Right ventricle myocardium superior (tissue), 1 donor: ENCODE results near the gene PLIN3. TPM values are rescaled to one million over a fixed set of nuclear protein-coding genes. Genes with fewer than 3 reads are reported as not detected.

Experiments used
- ATAC-seq: fragments of 200-7000 bp; cut with Tn5 transposase; one replicate; pipeline ENCODE4 v1.9.1; 2020; ENCODE audit warnings: mild to moderate bottlenecking; ENCODE audit not compliant: poor library complexity
- DNase-seq: peaks from one replicate; pipeline ENCODE4 v3.0.0-alpha.2; 2020
- intact Hi-C: fragments of 100-400 bp; cut with DNase I; formaldehyde crosslinking; loops from one replicate; pipeline ENCODE4 v1.11.2; 2022
- long read RNA-seq: library from polyadenylated mRNA; unstranded; transcript quantifications from one replicate; pipeline ENCODE4 v2.0.0, GENCODE V29; 2021
- total RNA-seq: library from RNA; stranded (reverse); fragmentation: NEBNext Ultra II Directional; extraction: Animal tissue kit (Norgen Biotek cat#: 25700); gene quantifications from one replicate; pipeline ENCODE4 v1.2.1, GENCODE V29; 2021
- donor health status: DM: no; HTN: yes; CAD: no; lungs with severe emphysema.

Gene PLIN3, protein sequence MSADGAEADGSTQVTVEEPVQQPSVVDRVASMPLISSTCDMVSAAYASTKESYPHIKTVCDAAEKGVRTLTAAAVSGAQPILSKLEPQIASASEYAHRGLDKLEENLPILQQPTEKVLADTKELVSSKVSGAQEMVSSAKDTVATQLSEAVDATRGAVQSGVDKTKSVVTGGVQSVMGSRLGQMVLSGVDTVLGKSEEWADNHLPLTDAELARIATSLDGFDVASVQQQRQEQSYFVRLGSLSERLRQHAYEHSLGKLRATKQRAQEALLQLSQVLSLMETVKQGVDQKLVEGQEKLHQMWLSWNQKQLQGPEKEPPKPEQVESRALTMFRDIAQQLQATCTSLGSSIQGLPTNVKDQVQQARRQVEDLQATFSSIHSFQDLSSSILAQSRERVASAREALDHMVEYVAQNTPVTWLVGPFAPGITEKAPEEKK
- total RNA-seq = 27.9 TPM
- long read RNA-seq, transcript PLIN3-202 (8 exons, 1,535 nt) = minor isoform, 10 of 217 reads
- long read RNA-seq, transcript PLIN3-201 (8 exons, 2,333 nt) = major isoform, 190 of 217 reads
- long read RNA-seq, partial matches to known transcripts = 15 of 217 reads
- long read RNA-seq, other reads (novel, unspliced or antisense) = 2 of 217 reads

DNA sequence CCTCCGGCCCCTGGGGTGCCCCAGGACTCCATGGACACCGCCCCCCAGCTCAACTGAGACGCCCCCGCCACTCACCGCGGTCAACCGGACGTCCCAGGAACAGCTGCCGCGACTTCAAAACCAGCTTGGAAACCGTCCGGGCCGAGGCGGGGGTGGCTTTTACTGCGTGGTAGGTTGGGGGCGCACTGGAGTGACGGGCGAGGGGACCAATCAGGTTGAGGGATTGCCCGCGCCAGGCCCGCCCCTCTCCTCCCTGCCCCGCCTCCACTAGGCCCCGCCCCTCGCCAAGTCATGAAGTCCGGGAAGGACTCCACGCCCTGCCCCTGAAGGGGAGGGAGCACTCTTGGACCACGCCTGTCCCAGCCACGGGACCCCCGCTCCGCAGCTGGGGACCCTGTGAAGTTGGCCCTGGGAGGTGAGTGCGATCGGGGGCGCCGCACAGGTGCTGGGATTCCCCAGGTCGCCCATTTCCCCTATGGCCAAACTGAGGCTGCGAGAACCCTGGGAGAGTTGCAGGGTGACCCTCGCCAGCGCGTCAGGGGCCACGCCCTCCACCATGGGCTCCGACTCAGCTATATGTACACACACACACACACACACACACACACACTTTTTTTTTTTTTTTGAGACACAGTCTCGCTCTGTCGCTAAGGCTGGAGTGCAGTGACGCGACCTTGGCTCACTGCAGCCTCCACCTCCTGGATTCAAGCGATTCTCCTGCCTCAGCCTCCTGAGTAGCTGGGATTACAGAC lies at the start of gene PLIN3:
Gene PLIN3 (minus strand): TSS at position 134 of the 752 bp plus-strand sequence. CDS start 6,273 bp downstream, outside the sequence.
- peak; percentile 99 for DNase-seq
- intact Hi-C loops = no loop called here
- peak; percentile 98 for ATAC-seq

DNA sequence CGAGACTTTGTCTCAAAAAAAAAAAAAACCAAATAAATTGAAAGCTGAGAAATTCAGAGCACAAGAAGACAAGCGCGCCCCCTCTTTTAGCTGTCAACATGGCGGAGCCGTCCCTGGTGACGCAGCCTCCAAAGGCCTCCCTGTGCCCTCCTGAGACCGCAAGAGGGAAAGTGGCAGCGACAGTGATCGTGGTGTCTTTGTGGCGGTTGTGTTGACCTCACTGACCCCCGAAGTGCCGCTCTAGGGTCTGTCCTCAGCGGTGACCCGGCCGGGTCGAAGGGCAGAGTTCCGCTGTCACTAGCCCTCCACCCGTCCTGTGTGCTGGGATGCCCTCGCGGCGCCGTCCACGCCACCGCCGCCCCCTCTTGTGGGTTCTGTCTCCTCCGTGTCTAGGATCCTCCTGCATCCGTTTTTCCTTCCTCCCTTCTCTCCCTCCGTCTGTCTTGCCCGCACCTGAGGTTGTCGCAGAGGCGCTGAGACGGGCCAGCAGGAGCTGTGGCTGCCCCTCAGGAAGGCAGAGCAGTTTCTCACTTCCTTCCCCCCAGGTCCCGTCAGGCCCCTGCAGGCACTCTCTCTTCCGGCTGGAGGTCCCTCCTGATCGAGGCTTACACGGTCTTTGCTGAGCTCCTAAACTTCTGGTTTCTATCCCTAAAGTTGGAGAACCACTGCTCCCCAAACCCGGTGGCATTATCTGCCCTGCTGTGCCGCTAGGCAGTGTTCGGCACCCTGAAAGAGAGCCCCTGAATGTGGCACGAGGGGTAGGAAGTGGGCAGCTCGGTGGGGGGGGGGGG lies 49.0 kb upstream of the PLIN3 start:
- no peak for DNase-seq
- no peak for ATAC-seq
- intact Hi-C loops = no loop called here

DNA sequence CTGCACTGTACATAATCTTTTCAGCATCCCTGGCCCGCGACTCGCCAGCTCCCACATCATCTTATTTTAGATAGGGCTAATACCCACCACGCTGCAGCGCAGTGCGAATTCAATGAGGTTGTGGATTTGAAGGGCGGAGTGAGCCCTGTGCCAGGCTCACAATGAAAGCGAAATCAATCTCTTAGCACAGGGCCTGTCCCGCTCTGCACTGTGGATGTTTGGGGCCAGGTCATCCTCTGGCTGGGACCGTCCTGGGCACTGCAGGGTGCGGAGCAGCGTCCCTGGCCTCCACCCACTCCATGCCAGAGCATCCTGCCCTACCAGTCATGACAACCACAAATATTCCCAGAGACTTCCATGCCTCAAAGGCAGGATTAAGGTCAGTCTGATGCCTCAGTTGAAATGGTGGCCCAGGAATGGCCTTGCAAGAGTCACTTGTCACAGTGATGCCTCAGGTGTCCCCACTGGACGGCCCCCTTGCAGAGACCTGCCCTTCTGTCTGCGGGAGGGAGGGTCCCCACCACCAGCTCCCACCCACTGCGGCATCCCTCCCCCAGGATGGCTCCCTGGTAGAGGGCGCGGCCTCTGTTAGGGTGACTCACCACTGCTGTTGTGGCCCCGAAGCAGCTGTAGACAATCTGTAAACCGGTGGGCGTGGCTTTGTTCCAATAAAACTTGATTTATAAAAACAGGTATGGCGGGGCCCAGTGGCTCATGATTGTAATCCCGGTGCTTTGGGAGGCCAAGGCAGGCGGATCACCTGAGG lies 47.5 kb upstream of the PLIN3 start:
- intact Hi-C loops = loop anchor here (5.0 kb wide), 2 partner anchors 43 to 103 kb away; no protein-coding TSS in a partner anchor
- no peak for ATAC-seq
- no peak for DNase-seq

DNA sequence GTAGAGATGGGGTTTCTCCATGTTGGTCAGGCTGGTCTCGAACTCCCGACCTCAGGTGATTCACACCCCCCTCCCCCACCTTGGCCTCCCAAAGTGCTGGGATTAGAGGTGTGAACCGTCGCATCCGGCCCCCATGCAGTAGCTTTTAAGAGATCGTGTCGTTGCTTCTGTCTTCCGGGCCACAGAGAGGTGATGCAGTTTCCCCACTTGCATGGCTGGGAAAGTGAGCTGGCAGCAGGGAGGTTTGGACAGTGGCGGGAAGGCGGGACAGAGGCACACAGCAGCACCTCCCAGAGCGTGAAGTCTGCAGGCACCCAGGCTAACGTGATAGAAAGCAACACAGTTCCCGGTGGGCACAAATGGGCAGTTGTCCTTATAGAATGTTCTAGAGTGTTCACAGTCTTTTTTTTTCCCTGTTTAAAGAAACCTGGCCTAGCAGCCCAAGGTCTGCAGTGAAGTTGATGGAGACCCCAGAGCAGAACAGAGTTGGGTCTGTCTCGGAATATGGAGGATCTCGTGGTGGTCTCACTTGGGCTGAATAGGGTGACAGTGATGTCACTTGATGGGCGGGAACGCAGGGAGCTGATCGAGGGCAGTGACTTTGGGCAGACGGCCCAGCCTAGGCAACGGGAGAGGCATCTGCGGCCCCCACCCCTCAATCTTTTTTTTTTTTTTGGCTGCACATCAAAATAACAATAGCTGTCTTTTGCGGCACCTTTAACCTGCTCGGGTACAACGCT lies 46.7 kb upstream of the PLIN3 start:
- DNase-seq = no peak
- no peak for ATAC-seq
- intact Hi-C loops = loop anchor here (5.0 kb wide), 2 partner anchors 42 to 102 kb away; no protein-coding TSS in a partner anchor

DNA sequence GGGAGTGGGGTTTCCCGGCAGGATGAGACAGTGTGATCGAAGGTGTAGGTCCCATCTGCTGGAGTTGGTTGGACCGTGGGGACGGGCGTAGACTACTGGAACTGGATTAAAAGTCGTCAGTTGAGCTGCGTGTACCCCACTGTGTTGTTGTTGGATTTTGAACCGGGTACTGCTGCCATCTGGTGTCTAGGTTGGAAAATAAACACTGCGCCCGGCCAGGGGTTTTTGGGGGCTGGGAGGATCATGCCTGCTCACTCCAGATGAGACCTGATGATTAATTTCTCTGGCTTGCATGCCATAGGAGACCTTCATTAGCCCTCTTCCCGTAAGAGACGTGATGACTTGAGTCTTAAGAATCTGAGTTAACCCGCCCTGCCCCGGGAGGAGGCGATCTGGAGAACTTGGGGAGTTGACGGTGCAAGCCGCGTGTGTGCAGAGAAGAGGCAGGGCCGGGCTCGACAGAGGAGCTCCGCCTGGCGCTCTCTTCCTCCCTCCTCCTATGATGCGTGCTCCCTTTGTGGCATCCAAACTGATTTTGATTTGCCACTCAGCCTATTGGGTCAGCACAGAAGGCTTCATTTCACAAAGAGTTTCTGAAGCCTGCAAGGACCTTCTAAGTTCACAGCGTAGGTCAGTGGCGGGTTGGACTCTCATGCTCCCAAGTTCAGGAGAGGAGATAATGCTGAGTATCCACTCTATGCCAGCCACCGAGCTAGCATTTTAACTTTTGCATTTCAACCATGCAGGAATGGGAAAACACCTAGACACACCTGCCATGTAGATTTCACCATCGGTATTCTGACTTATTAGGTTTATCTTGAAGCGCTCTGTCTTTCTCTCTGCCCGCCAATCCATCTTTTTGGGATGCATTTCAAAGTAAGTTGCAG lies 44.6 kb upstream of the PLIN3 start:
- peak; percentile 64 for ATAC-seq
- intact Hi-C loops = loop anchor here (5.0 kb wide), 2 partner anchors 40 to 100 kb away; no protein-coding TSS in a partner anchor
- peak; percentile 64 for DNase-seq

DNA sequence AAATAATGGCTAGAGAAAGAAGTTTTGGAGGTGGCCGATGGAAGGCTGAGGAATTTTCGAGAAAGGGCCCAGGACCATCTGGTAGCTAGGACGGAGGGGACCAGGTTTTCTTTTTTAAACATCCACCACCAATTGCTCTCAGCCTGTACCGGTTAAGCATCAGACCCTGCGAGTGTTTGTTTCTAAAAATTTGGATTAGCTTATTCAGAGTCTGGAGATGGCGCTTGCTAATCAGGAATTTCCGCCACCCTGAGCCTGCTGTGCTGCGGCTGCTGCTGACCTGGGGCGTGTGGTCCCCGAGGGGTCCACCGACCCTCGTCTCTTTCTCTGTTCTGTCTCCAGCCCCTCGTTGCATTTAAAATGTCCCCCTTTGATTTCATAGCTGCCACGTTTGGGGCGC lies 43.8 kb upstream of the PLIN3 start:
- no peak for DNase-seq
- intact Hi-C loops = loop anchor here (5.0 kb wide), 2 partner anchors 39 to 99 kb away; no protein-coding TSS in a partner anchor
- ATAC-seq = no peak

DNA sequence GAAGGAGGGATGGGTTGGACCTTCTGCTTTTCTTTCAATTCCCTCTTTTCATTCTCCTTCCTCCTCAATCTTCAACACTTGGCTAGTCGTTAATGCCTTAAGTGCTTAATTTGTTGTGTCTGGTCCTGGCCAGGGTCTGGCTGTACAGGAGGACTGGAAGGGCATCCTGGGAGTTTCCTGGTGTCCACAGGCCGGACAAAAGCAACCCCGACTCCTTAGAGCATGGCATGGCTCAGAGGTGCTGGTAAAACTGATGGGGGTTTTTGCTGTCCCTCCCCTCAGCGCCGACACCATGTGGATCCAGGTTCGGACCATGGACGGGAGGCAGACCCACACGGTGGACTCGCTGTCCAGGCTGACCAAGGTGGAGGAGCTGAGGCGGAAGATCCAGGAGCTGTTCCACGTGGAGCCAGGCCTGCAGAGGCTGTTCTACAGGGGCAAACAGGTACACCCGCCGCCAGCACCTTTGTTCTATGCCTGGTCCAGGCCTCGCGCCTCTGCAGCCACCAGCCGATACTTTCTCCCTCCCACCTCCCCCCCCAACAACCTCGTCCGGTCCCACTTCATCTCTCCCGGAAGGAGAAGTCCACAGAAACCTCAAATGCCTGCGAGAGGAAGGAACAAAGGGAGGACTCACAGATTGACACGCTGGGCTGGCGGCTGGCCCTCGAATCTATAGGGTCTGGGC lies 43.3 kb upstream of the PLIN3 start:
- intact Hi-C loops = loop anchor here (5.0 kb wide), 2 partner anchors 38 to 98 kb away; no protein-coding TSS in a partner anchor
- DNase-seq (no peak), ATAC-seq (no peak)

DNA sequence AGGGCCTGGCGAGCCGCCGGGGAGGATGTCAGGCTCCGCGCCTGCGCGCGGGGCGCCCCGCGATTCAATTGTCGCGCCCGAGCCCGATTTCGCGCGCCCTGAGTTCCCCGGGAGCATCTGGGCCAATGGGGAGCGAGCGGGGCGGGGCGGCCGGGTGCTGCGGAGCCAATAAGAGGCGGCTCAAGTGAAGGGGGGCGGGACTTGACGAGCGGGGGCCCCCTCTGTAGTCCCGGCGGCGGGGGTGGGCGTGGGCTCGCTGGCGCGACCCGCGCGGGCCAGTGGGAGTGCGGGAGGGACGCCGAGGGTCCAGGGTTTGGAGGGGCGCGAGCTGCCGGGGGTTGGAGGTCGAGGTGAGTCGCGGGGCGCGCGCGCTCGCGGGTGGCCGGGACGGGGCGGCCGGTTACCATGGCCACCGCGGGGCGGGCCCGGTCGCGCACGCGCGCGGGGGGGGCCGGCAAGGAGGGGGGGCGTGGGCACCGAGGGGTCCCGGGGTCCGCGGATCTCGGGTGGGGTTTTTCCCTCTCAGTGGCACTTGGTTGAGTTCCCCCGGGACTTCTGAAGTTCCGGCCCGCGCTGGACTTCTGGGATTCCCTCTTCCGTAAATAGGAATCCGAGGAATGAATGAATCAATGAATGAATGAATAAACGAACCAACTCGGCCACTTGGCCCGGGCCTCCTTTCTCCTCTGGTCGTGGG lies 42.6 kb upstream of the PLIN3 start:
- DNase-seq (peak; percentile 97), ATAC-seq (peak; percentile 98)
- intact Hi-C loops = loop anchor here (5.0 kb wide), 2 partner anchors 38 to 98 kb away; no protein-coding TSS in a partner anchor

DNA sequence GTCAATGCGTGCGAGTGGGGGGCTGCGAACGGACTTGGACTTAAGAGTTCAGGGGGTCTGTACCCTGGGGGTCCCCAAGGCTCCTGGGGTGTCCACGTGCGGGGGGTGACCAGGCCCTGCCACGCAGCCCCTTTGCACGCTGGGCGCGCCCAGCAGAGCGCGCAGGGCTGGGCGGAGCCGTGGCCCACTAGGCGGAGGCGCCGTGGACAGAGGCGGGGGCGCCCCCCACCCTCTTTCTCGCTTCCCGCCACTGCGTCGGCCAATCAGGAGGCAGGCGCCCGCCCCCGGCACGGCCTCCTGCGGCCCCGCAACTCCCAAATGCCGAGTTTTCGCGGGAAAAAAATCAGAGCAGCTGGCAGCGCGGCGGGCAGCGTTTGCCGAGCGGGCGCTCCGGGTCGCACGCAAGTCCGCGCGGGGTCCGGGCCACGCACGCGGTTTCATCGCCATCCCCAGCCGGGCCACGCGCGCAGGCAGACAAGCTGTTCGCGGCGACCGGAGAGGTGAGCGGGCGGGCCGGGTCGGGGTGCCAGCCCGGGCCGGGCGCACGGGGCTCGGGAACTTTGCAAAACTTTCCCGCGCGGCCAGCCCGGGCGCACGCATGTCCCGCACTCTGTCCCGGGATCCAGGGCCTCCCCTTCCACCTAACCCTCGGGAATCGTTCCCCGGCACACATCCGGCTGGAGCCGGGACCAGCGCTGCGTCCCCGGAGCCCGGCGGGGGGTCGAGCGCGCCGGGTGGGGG lies 41.9 kb upstream of the PLIN3 start, which contains the start of gene UHRF1:
Gene UHRF1 (plus strand): TSS at position 346 of the 741 bp plus-strand sequence. CDS start 1,385 bp downstream, outside the sequence.
- DNase-seq (no peak), ATAC-seq (no peak)
- intact Hi-C loops = no loop called here

DNA sequence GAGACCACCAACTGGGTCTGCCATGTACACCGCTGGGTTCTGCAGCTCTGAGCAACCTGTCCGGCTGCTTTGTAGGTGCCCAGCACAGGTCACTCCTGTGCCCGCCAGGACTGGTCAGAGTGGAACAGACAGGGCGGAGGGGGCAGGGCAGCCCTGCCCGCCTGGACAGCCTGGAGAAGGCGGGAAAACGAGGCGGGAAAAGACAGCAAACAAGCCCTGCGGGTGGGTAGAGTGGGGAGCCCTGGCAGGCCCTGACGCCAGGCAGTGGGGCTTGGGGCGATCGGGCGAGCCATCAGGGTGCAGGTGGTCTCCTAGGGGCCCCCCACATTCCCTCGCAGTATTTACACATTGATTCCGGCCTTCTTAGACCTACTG lies 41.3 kb upstream of the PLIN3 start:
- DNase-seq (no peak), ATAC-seq (no peak)
- intact Hi-C loops = no loop called here

DNA sequence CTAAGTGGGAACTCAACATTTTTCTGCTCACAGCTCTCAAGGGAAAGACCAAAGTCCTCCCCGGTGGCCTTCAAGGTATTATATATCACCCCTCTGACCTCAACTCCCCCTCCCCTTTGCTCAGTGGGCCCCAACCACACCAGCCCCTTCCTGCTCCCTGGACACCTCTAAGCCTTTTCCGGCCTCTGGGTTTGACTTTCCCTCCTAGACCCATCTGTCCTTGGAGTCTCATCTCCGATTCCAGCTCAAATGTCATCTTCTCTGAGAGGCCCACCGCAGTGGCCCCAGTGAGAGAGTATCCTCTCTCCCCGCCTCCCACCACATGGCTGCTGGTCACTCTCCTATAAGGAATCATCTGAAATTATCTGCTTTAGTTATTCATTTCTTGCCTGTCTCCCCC lies 40.9 kb upstream of the PLIN3 start:
- no peak for DNase-seq
- intact Hi-C loops = no loop called here
- ATAC-seq = no peak

DNA sequence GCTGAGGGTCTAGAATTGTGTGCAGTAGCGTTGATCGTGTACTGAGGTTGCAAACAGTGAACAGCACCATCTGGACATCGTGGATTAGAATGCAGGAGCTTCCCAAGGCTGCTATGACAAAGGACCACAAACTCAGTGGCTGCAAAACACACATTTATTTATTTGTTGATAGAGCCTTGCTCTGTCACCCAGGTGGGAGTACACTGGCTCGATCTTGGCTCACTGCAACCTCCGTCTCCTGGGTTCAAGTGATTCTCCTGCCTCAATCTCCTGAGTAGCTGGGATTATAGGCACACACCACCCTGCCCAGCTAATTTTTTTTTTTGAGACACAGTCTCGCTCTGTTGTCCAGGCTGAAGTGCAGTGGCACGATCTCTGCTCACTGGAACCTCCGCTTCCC lies 39.5 kb upstream of the PLIN3 start:
- DNase-seq (no peak), ATAC-seq (no peak)
- intact Hi-C loops = no loop called here

DNA sequence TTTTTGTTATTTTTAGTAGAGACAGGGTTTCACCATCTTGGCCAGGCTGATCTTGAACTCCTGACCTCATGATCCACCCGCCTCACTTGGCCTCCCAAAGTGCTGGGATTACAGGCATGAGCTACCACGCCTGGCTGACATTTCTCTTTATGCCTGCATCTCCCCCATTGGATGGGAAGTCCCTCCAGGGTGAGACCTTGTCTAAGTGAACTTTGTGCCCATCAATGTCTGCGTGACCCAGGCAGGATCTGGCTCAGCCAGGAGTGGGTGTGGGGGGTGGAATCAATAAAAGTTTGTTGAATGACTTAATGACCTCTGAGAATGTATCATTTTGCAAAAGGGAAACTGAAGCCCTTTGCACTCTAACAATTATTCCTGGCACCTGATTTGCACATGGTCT lies 37.0 kb upstream of the PLIN3 start:
- intact Hi-C loops = no loop called here
- ATAC-seq = no peak
- DNase-seq = no peak

DNA sequence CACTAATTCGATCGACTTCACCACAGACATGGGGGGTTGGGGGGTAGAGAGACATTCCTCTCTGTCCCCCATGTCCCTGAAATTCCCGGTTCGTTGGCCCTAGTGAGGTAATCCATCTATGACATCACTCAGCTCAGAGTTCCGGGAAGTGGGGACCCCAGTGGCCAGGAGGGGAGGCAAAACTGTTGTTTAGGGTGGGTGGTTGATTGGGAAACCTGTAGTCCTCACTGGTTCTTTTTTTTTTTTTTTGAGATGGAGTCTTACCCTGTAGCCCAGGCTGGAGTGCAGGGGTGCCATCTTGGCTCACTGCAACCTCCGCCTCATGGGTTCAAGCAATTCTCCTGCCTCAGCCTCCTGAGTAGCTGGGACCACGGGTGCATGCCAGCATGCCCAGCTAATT lies 35.3 kb upstream of the PLIN3 start, which contains the start of gene ARRDC5:
Gene ARRDC5 (minus strand): TSS at position 101 of the 400 bp plus-strand sequence. CDS start 71 bp downstream, at position 30.
- intact Hi-C loops = no loop called here
- DNase-seq = no peak
- no peak for ATAC-seq
